Measurements from ENCODE around the gene BAMBI.

DNA sequence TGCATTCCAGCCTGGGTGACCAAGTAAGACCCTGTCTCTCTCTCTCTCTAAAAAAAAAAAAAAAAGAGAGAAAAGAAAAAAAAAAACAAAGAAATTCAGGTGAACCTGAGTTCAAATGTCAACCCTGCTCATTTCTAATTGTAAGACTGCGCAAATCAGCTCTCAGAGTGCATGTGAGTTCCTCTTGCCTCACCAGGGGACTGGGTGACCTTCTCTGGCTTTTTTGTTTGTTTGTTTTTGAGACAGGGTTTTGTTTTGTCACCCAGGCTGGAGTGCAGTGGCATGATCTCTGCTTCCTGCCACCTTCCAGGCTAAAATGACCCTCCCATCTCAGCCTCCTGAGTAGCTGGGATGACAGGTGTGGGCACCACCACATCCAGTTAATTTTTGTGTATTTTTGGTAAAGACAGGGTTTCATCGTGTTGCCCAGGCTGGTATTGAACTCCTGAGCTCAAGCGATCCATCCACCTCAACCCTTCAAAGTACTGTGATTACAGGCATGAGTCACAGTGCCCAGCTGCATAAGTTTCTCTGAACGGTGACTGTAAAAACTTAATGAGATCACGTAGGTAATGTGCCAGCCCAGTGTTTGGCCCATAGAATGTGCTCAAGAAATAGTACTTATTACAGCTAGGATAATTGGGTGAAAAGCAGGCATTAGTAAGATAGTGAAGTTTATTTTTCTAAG is 45.3 kb upstream of the BAMBI start:
- TF ChIP-seq, protein P1, sequence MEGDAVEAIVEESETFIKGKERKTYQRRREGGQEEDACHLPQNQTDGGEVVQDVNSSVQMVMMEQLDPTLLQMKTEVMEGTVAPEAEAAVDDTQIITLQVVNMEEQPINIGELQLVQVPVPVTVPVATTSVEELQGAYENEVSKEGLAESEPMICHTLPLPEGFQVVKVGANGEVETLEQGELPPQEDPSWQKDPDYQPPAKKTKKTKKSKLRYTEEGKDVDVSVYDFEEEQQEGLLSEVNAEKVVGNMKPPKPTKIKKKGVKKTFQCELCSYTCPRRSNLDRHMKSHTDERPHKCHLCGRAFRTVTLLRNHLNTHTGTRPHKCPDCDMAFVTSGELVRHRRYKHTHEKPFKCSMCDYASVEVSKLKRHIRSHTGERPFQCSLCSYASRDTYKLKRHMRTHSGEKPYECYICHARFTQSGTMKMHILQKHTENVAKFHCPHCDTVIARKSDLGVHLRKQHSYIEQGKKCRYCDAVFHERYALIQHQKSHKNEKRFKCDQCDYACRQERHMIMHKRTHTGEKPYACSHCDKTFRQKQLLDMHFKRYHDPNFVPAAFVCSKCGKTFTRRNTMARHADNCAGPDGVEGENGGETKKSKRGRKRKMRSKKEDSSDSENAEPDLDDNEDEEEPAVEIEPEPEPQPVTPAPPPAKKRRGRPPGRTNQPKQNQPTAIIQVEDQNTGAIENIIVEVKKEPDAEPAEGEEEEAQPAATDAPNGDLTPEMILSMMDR (IDR thresholded peaks at IDR 0.05; ENCODE audit: borderline replicate concordance, extremely low read depth, low read length, poor library complexity, severe bottlenecking) = no peak
- TF ChIP-seq EZH2 (IDR thresholded peaks at IDR 0.05; ENCODE audit: borderline replicate concordance, low read depth, low read length, severe bottlenecking) = no peak

Measured in DND-41 (cell line).